Activated T-helper 1 cell treated with anti-CD3 and anti-CD28 coated beads, Interleukin-12 subunit alpha, Interleukin-12 subunit beta, Interleukin-2, Interleukin-4 antibody, amounts not matched to agents 30 ng/mL and 10 ng/mL and 1 ng/mL, durations not matched to agents 14 hours and 24 hours and 36 hours (primary cell): ENCODE data around the gene C1orf116. TPM values are rescaled to one million over a fixed set of nuclear protein-coding genes. Genes with fewer than 3 reads are reported as not detected.
"Not testable (repeated sequence)": the region's sequence is repeated elsewhere in the genome, so short reads cannot be mapped to it uniquely, and the experiment has no call there.

Experiments
- DNase-seq: peaks from one replicate; pipeline ENCODE4 v3.0.0; 2021; ENCODE audit warnings: low spot score
- H3K27ac Mint-ChIP-seq: one replicate; pipeline ENCODE4 v1.8.0; 2021; ENCODE audit warnings: mild to moderate bottlenecking, mixed read lengths
- H3K27me3 Mint-ChIP-seq: one replicate; pipeline ENCODE4 v1.8.0; 2022; ENCODE audit warnings: mild to moderate bottlenecking, moderate library complexity, mixed read lengths; ENCODE audit not compliant: insufficient read depth
- H3K36me3 Mint-ChIP-seq: one replicate; pipeline ENCODE4 v1.8.0; 2021; ENCODE audit warnings: low read depth, mixed read lengths
- H3K4me1 Mint-ChIP-seq: one replicate; pipeline ENCODE4 v1.8.0; 2021; ENCODE audit warnings: low read depth, mixed read lengths
- H3K4me3 Mint-ChIP-seq: one replicate; pipeline ENCODE4 v1.8.0; 2021; ENCODE audit warnings: mild to moderate bottlenecking, moderate library complexity, mixed read lengths
- H3K9me3 Mint-ChIP-seq: one replicate; pipeline ENCODE4 v1.8.0; 2021; ENCODE audit warnings: mixed read lengths
- intact Hi-C: fragments of 100-400 bp; cut with micrococcal nuclease; formaldehyde crosslinking; loops from one replicate; pipeline ENCODE4 v1.15.1; 2024
- total RNA-seq: library from RNA; stranded (reverse); gene quantifications from 2 replicates; pipeline ENCODE4 v1.2.3, GENCODE V29; 2022

Gene C1orf116
- total RNA-seq, 1 donor from 2014 or later, result not detected

DNA sequence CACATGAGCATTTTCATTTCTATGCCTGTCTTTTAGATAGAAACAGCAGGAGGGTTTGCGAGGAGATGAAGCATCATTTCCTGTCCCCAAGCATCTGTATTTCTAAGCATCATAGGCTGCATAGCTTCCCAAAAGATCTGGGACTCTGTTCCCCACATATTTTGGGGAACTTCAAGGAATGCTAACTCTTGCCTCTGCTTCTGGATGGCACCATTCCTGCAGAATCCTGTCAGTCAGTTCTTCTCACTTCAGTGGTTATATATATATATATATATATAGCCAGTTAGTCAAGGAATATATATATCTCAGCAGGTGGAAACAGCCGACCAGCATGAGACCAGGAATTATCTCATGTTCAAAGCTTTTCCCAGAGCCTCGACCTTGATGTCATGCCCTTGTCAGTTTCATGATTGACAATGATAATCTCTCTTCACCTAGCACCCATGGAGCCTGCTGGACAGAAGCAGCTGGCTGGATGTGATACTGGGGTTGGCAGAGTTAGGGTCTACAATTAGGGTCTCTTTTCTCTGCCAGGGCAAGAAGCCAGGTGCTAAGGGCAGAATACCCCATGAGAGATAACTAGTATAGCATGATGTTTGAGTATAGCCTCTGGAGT, 22.9 kb upstream of the C1orf116 start:
- Mint-ChIP-seq H3K9me3 (no peaks in the 10 kb centered on the region), H3K27me3 (peaks cover 5% of the 10 kb centered on the region), H3K4me1 (peaks cover 38% of the 10 kb centered on the region), H3K4me3 (peak overlapping the region; percentile 35), H3K27ac (no peak overlapping the region), H3K36me3 (peaks cover 2% of the 10 kb centered on the region)
- intact Hi-C loops, result loop anchor here (10.0 kb wide), 2 partner anchors 321 to 421 kb away; partner anchors contain the start of gene DYRK3
- DNase-seq, result no peak

GRCh38 chr1:207054491-207054890, 21.9 kb upstream of the C1orf116 start:
- Mint-ChIP-seq H3K27me3 (peaks cover 5% of the 10 kb centered on the region), H3K36me3 (peaks cover 8% of the 10 kb centered on the region), H3K27ac (no peak overlapping the region), H3K4me3 (peak overlapping the region; percentile 100), H3K4me1 (peaks cover 45% of the 10 kb centered on the region), H3K9me3 (no peaks in the 10 kb centered on the region)
- intact Hi-C loops, result loop anchor here (5.0 to 10.0 kb wide), 4 partner anchors 283 to 698 kb away; partner anchors contain the start of genes CD46 and DYRK3
- no peak for DNase-seq

- H3K4me1 Mint-ChIP-seq, result peaks cover 53% of the 10 kb centered on the region
- peak within 1 kb of the TSS; percentile 100 for H3K4me3 Mint-ChIP-seq
- peak within 1 kb of the TSS; percentile 82 for H3K27ac Mint-ChIP-seq
- peak; percentile 90 for DNase-seq
- H3K36me3 Mint-ChIP-seq, result peaks cover 13% of the 10 kb centered on the region
- intact Hi-C loops, result loop anchor here (2.0 to 10.0 kb wide), 5 partner anchors 284 to 699 kb away; partner anchors contain the start of genes CD46, CR1L and DYRK3
- H3K9me3 Mint-ChIP-seq, result no peaks in the 10 kb centered on the region
- peaks cover 5% of the 10 kb centered on the region for H3K27me3 Mint-ChIP-seq
These were observed 20.6 kb upstream of the C1orf116 start, which contains the start of gene PFKFB2 for GRCh38 chr1:207052911-207053769. Gene PFKFB2 (plus strand): TSS chr1:207053275. CDS start chr1:207054718, 1,443 bp downstream.

GRCh38 chr1:207051191-207051943, 18.8 kb upstream of the C1orf116 start, which contains the start of gene YOD1:
Gene YOD1 (minus strand): TSS chr1:207051208. CDS start chr1:207051030, 178 bp downstream.
- H3K27me3 Mint-ChIP-seq, result peaks cover 5% of the 10 kb centered on the region
- H3K4me3 Mint-ChIP-seq, result peak within 1 kb of the TSS; percentile 100
- peaks cover 71% of the 10 kb centered on the region for H3K4me1 Mint-ChIP-seq
- H3K36me3 Mint-ChIP-seq, result peaks cover 28% of the 10 kb centered on the region
- intact Hi-C loops, result loop anchor here (5.0 to 10.0 kb wide), 4 partner anchors 286 to 701 kb away; partner anchors contain the start of genes CD46 and DYRK3
- no peak for DNase-seq
- H3K27ac Mint-ChIP-seq, result peak within 1 kb of the TSS; percentile 98
- no peaks in the 10 kb centered on the region for H3K9me3 Mint-ChIP-seq

GRCh38 chr1:207050480-207051190, 18.1 kb upstream of the C1orf116 start:
- intact Hi-C loops, result loop anchor here (1.0 to 10.0 kb wide), 10 partner anchors 28 to 702 kb away; partner anchors contain the start of genes CD46, CD55, DYRK3 and MAPKAPK2
- Mint-ChIP-seq H3K27ac (peak overlapping the region; percentile 98), H3K4me1 (peaks cover 76% of the 10 kb centered on the region), H3K9me3 (no peaks in the 10 kb centered on the region), H3K36me3 (peaks cover 29% of the 10 kb centered on the region), H3K4me3 (peak overlapping the region; percentile 100), H3K27me3 (peaks cover 5% of the 10 kb centered on the region)
- peak; percentile 86 for DNase-seq

DNA sequence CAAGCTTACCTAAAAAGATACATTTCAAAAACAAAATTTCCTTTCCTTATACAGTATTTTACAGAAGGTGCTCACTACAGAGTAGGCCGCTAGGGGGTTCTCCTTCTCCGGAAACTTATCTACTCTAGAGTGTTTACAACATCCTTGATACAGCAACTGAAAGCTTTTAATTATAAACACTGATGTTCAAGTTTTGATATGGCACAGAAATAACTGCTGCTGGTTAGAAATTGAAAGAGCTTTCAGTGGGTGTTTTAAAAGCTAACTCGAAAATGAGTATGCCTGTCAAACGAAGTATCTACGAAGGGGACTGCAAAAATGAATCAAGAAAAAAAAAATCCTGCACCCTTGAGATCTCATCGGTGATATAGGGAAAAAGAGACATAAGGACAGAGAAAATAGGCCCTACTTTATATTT, 17.4 kb upstream of the C1orf116 start:
- Mint-ChIP-seq H3K9me3 (no peaks in the 10 kb centered on the region), H3K27me3 (peaks cover 5% of the 10 kb centered on the region), H3K27ac (peak overlapping the region; percentile 98), H3K4me1 (peaks cover 77% of the 10 kb centered on the region), H3K4me3 (peak overlapping the region; percentile 100), H3K36me3 (peaks cover 32% of the 10 kb centered on the region)
- intact Hi-C loops, result loop anchor here (1.0 to 10.0 kb wide), 10 partner anchors 28 to 702 kb away; partner anchors contain the start of genes CD46, CD55, DYRK3 and MAPKAPK2
- peak; percentile 27 for DNase-seq

GRCh38 chr1:207049514-207049913, 17.0 kb upstream of the C1orf116 start:
- intact Hi-C loops, result no loop called here
- no peaks in the 10 kb centered on the region for H3K9me3 Mint-ChIP-seq
- H3K27ac Mint-ChIP-seq, result no peak overlapping the region
- DNase-seq, result no peak
- H3K36me3 Mint-ChIP-seq, result peaks cover 36% of the 10 kb centered on the region
- peaks cover 72% of the 10 kb centered on the region for H3K4me1 Mint-ChIP-seq
- peaks cover 5% of the 10 kb centered on the region for H3K27me3 Mint-ChIP-seq
- H3K4me3 Mint-ChIP-seq, result peak overlapping the region; percentile 100

DNA sequence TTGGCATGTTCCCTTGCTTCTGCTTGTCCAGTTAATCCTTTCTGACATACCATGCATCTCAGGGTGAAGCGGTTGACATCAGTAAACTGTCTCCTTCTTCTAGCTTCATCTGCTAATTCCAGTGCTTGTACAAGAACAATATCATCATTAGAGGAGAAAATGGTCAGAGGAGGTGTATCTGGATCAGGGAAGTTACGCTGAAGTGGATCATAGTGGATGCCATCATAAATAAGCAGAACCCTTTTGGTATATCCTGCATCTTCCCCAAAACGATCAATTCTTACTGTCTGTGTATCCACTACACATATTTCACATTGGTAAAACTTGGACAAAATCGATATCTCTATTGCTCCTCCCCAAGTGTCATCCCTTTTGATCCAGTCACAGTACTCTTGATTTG, 16.5 kb upstream of the C1orf116 start:
- Mint-ChIP-seq H3K4me3 (peak overlapping the region; percentile 100), H3K27ac (no peak overlapping the region), H3K4me1 (peaks cover 68% of the 10 kb centered on the region), H3K9me3 (no peaks in the 10 kb centered on the region), H3K27me3 (peaks cover 3% of the 10 kb centered on the region), H3K36me3 (peaks cover 36% of the 10 kb centered on the region)
- DNase-seq, result no peak
- intact Hi-C loops, result no loop called here

DNA sequence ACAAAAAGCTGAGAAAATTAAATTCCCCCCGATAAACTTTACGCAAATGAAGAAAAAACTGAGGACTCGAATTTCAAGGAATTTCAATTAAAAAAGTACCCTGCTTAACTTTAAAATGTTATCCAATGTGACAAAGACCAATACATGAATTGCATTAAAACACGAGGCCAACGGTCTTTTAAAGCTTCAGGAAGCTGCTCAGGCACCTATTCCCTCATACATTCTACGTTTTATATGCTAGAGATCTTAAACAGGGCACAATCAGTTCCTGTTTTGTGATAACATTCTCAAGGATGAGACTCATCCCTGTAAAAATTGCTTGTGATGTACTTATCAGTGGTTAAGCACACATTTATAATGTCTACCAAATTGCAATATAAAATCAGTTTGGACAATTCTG, 15.5 kb upstream of the C1orf116 start:
- Mint-ChIP-seq H3K27me3 (peaks cover under 1% of the 10 kb centered on the region), H3K36me3 (peaks cover 37% of the 10 kb centered on the region), H3K27ac (no peak overlapping the region), H3K9me3 (no peaks in the 10 kb centered on the region), H3K4me3 (no peak overlapping the region), H3K4me1 (peaks cover 63% of the 10 kb centered on the region)
- intact Hi-C loops, result no loop called here
- no peak for DNase-seq

GRCh38 chr1:207047505-207047904, 14.9 kb upstream of the C1orf116 start:
- peaks cover 37% of the 10 kb centered on the region for H3K36me3 Mint-ChIP-seq
- no peak overlapping the region for H3K4me3 Mint-ChIP-seq
- intact Hi-C loops, result no loop called here
- no peaks in the 10 kb centered on the region for H3K27me3 Mint-ChIP-seq
- no peaks in the 10 kb centered on the region for H3K9me3 Mint-ChIP-seq
- no peak for DNase-seq
- H3K4me1 Mint-ChIP-seq, result peaks cover 63% of the 10 kb centered on the region
- no peak overlapping the region for H3K27ac Mint-ChIP-seq

DNA sequence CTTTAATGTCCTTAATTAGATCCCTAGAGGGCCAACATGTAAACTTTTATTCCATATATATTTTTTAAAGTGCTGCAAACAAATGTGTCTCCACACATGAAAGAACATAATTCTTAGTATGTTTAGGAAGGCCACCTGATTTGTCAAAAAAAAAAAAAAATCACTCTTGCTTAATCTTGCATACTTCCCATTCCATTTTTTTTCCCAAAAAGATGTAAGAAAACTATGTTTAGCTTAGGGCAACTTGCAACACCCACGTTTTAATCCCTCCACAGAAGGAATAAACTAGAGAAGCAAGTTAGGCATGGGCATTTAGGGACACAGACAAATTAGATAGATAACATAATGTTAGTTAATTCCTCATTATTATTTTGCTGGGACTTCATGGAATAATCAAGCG, 12.9 kb upstream of the C1orf116 start:
- Mint-ChIP-seq H3K4me1 (peaks cover 48% of the 10 kb centered on the region), H3K9me3 (no peaks in the 10 kb centered on the region), H3K27ac (no peak overlapping the region), H3K27me3 (no peaks in the 10 kb centered on the region), H3K36me3 (peaks cover 37% of the 10 kb centered on the region), H3K4me3 (no peak overlapping the region)
- intact Hi-C loops, result no loop called here
- DNase-seq, result no peak

DNA sequence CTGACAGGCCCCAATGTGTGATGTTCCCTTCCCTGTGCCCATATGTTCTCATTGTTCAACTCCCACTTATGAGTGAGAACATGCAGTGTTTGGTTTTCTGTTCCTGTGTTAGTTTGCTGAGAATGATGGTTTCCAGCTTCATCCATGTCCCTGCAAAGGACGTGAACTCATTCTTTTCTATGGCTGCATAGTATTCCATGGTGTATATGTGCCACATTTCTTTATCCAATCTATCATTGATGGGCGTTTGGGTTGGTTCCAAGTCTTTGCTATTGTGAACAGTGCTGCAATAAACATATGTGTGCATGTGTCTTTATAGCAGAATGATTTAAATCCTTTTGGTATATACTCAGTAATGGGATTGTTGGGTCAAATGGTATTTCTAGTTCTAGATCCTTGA, 8.8 kb upstream of the C1orf116 start:
- DNase-seq, H3K27ac Mint-ChIP-seq, H3K9me3 Mint-ChIP-seq, H3K4me3 Mint-ChIP-seq, intact Hi-C loops, H3K27me3 Mint-ChIP-seq: not testable (repeated sequence)
- Mint-ChIP-seq H3K4me1 (peaks cover 15% of the 10 kb centered on the region), H3K36me3 (peaks cover 10% of the 10 kb centered on the region)
